GM10248 (cell line): ENCODE data around the gene HSP90AB1.

ENCODE experiments used
- CTCF ChIA-PET: fragments of 300-600 bp; sonication (Branson Sonifier 250); formaldehyde crosslinking; extraction: SDS; loops from one replicate; lab custom pipeline; 2021; ENCODE audit warnings: antibody characterized with exemption; lab: Yijun Ruan, JAX
- POLR2A ChIA-PET: fragments of 350-650 bp; sonication (Branson Sonifier 250); formaldehyde crosslinking; extraction: SDS; loops from one replicate; lab custom pipeline; 2020; ENCODE audit warnings: antibody characterized with exemption; lab: Yijun Ruan, JAX
- DNase-seq: peaks from one replicate; pipeline ENCODE4 v3.0.0; 2012; ENCODE audit errors: extremely low spot score
- CTCF ChIP-seq: IDR thresholded peaks from 2 replicates; pipeline ENCODE4 v1.5.1; 2012; ENCODE audit warnings: mild to moderate bottlenecking, low read depth; ENCODE audit errors: extremely low read depth, missing control alignments, control extremely low read depth

The HSP90AB1 gene

GRCh38 chr6:44251576-44252524 is 4.9 kb downstream of the HSP90AB1 start:
- no peak for DNase-seq
- CTCF ChIA-PET = interaction anchor here (0.9 to 3.8 kb wide), 4 partner anchors 10 to 79 kb away, joined by 3 to 16 read pairs (median 5); no protein-coding TSS in a partner anchor
- no peak for TF ChIP-seq CTCF
- POLR2A ChIA-PET = interaction anchor here (1.2 to 1.7 kb wide), 3 partner anchors 10 to 120 kb away, joined by 3 to 9 read pairs (median 4); no protein-coding TSS in a partner anchor

DNA sequence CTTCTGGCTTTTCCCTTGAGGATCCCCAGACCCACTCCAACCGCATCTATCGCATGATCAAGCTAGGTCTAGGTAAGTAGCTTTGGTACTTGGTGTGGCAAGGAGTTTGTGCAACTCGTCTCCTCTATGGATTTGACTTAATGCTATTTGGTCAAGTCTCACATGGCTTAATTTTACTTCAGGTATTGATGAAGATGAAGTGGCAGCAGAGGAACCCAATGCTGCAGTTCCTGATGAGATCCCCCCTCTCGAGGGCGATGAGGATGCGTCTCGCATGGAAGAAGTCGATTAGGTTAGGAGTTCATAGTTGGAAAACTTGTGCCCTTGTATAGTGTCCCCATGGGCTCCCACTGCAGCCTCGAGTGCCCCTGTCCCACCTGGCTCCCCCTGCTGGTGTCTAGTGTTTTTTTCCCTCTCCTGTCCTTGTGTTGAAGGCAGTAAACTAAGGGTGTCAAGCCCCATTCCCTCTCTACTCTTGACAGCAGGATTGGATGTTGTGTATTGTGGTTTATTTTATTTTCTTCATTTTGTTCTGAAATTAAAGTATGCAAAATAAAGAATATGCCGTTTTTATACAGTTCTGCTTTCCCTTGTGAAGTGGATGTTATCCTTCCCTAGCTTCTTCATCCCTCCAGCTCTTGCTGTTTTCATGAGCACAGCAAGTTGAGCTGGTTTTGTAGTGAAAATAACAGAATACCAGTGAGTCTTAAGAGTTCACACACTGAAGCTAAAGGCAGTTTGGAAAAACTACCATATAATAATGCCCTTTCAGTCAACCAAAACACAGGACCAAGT is 6.6 kb downstream of the HSP90AB1 start:
- DNase-seq = no peak
- ChIA-PET CTCF (interaction anchor here (1.0 to 3.8 kb wide), 9 partner anchors 9 to 155 kb away, joined by 3 to 16 read pairs (median 5); no protein-coding TSS in a partner anchor), POLR2A (interaction anchor here (0.9 to 1.2 kb wide), 2 partner anchors 68 to 81 kb away, joined by 3 to 6 read pairs; no protein-coding TSS in a partner anchor)
- TF ChIP-seq CTCF = peak; percentile 66

DNA sequence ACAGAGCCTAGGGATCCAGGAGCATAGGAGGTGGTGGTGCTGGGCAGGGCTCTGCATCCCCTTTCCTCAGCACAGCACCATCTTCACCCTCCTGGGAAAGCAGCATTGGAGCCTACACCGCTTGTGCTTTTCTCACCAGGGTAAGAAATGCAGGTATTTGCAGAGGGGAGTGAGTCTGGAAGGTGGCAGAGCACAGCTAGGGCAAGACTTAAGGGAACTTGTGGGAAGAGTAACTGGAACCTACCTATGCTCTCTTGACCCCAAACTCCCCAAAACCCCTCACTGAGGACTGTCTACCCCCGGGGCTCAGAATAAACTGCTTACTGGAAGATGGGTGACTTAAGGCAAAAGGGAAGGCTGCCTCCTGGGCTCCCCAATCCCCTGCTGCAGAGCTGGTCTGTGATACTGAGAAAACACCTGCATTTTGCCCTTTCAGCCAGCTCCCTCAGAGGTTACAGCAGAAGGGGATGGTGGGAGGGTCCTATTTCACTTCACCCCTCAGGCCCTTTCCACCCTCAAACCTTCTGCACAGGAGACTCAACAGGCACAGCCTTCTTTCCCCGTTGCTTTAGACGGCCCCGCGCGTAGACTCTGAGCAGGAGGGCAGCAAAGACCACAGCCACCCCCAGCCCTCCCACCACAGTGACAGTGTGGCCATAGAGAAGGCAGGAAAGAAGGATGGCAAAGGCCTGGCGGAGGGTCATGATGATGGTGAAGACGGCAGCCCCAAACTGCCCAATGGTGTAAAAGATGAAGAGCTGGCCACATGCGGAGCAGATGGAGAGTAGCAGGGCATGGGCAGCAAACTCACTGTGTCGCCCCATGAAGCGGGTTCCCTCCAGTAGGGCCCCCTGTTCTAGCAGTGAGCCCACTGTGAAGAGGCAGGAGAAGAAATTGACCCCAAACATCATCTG is 7.5 kb downstream of the HSP90AB1 start:
- POLR2A ChIA-PET = interaction anchor here (0.6 to 3.7 kb wide), 6 partner anchors 8 to 151 kb away, joined by 3 to 56 read pairs (median 6); partner anchors contain the start of gene HSP90AB1
- no peak for DNase-seq
- TF ChIP-seq CTCF = no peak
- CTCF ChIA-PET = interaction anchor here (1.0 to 3.8 kb wide), 12 partner anchors 8 to 158 kb away, joined by 3 to 16 read pairs (median 6); partner anchors contain the start of gene AARS2

DNA sequence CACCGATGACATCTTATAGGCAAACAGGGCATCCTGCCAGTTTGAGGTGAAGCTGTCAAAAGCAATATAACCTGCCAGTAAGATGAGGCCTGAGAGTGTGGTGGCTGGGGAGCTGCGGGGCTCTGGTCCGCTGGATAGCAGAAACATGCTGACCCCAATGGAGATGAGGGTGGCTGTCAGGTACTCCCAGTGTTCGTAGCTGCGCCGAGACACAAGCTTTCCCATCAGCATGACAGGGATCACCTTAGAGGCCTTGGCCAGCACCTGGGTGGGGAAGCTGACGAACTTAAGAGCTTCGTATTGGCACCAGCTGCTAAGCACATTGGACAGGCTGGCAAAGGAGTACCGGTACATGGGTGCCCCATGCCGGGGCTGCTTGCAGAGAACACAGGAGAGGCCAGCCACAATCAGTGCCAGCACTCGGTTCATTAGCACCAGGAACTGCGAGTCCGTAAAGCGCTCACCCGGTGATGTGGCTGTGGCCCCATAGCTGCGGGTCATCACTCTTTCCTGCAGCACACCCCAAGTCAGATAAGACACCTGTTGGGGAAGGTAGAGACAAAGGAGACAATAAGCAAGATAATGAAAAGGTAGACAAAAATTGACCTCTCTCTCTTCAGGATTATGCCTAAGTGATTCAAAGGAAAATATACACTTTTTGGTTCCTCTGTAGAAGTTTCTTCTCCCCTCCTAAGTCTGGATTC is 8.4 kb downstream of the HSP90AB1 start:
- no peak for TF ChIP-seq CTCF
- CTCF ChIA-PET = interaction anchor here (1.0 to 3.8 kb wide), 8 partner anchors 7 to 159 kb away, joined by 3 to 16 read pairs (median 9); partner anchors contain the start of gene AARS2
- DNase-seq = no peak
- POLR2A ChIA-PET = interaction anchor here (0.6 to 3.7 kb wide), 5 partner anchors 8 to 152 kb away, joined by 3 to 56 read pairs (median 5); partner anchors contain the start of gene HSP90AB1
